Activated CD4-positive, alpha-beta T cell treated with anti-CD3 and anti-CD28 coated beads, Interleukin-2, amount 50 U/mL, for 24 hours (primary cell): Measurements from ENCODE around the gene TEAD3.

ENCODE experiments used
- DNase-seq, 2 donors: peaks; one replicate each; pipeline ENCODE4 v3.0.0-alpha.2; 2020; ENCODE audit warnings: low read depth in 1 of 2, low spot score in 1 of 2

Gene TEAD3

DNA sequence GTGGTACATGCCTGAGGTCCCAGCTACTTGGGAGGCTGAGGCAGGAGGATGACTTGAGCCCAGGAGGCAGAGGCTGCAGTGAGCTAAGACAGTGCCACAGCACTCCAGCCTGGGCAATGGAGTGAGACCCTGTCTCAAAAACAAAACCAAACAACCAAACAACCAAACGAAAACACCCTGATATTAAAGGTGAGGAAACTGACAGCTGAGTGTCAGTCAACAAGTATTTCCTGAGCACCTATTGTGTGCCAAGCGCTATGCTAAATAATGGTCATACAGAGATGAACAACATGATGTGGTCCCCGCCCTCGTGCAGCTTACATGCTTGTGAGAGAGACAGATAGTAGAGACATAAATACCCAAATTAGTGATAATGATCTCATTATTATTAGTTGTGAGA lies 17.7 kb upstream of the TEAD3 start:
- no peak for DNase-seq

DNA sequence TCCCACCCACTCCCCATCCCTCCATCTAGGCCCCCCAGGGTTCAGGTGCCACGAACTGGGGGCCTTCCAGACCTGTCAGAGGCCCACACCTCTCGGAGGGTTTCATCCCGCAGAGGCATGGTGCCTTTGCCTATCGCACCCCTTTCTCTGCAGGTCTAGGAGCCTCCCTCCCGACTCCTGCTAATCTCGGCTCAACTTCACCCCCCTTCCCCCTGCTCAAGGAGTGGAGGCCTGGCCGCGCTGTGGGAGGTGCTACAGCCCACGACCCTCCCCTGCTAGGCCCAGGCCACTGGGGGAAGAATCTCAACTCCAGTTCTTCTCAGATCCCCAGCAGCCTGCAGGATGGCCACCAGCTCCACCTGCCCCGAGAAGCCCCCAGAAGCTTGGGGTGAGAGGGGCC lies 15.9 kb upstream of the TEAD3 start, which contains the start of gene TULP1:
TULP1 (minus strand) TSS at position 157 of the 400 bp plus-strand sequence; CDS start at position 119, 38 bp downstream.
- DNase-seq: no peak

DNA sequence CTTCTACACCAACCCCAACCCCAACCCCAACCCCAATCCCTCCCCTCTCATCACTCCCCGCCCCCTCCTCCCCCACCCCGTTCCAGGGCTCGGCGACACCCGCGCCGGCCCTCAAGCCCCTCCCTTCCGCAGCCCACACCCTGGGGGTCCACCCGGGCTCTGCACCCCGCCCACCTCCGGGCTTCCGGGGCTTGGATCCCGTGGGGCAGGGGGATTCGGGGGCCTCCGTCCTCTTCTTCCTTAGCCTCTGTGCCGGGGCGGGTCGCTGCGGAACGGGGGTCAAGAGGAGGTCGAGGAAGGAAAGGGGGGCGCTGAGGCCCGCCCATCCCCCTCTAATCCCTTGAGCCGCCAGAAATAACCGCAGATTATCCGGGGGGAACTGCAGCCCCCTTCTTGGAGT lies 15.1 kb upstream of the TEAD3 start:
- no peak for DNase-seq

DNA sequence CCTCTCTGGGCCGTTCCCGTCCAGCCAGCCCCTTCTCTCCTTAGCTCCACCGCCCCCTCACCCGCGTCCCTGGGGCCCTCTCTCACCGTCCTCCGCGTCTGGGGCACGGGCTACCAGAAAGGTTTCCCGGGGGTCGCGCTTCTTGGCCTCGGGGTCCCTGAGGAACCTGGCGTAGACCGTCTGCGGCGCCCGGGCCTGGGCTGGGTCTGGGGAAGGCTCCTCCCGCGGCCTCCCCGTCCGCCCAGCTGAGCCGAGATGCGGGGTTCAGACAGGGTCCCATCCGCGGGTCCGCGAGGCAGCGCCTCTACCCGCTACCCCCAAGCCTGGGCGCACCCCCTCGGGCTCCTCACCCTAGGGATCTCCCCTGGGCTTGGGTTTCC lies 14.7 kb upstream of the TEAD3 start:
- no peak for DNase-seq

DNA sequence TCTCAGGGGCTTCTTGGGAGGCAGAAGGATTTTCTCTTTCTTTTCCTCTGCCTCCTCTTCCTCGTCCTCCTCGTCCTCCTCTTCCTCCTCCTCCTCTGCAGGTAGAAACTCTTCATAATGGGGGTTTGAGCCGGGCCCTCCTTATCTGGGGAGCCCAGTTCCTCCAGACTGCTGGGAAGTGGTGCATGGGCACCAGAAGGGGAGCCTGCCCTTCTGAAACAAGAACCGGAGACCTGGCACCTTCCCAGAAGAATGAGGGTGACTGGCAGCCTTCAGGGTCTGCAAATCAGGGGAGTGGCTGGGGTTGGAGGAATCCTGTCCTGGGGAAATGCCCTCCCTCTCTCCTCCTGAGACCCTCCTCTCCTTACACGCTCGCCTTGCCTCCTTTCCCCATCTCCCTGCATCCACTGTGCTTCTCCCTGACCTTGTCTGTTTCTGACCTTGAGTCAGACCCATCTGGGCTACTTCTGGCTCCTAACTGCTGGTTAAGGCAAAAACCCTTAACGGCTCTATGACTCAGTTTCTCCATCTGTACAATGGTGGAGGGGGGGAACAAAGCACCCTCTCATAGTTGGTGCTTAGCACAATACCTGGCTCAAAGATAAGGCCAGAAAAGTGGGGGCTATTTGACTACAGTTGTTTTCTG lies 14.2 kb upstream of the TEAD3 start:
- DNase-seq: no peak

DNA sequence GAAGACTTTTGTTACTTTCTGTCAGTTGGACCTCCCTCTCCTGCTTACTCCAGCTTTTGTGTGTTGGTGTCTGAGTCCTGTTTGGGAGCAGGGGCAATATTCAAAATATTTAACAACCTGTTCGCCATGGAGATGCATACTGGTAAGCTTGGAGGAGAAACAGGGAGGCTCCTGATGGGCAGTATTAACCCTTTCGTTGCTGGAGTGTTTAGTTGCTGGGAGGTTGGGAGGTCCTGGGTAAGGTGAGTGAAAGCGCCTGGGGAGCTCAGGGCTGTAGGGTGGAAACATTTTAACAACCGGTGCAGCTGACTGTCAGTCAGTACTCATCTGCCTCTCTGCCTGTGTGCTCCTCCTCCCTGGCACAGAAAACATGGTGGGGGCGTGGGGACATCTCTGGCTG lies 11.7 kb upstream of the TEAD3 start:
- DNase-seq: no peak

DNA sequence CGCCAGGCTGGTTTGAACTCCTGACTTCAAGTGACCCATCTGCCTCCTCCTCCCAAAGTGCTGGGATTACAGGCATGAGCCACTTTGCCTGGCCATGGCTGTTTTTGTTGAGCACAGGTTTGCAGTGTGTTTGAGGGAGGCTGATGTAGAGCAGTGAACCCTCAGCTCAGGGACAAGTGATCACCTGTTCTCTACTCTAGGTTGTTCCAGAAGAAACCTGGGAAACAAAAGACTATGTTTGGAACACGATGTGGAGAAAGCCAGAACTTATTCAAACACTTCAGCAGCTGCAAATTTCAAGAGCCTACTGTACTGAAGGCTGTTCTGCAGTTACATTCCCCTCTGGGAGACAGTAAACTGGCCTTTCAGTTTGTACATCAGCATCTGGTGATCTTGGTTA lies 11.1 kb upstream of the TEAD3 start:
- no peak for DNase-seq

DNA sequence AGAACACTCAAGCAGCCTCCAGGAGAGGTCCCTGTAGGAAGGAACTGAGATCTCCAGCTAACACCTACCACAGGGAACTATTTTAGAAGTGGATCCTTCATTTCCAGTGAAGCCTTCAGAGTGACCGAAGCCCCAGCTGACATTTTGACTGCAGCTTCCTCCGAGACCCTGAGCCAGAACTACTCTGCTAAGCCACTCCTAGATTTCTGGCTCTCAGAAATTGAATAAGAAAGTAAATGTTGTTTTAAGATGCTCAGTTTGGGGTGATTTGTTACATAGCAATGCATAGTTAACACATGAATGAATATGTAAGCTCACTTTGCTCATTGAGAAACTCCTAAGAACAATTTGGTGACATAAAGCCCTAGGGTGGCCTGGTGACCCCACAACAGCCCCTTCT lies 10.3 kb upstream of the TEAD3 start:
- no peak for DNase-seq

DNA sequence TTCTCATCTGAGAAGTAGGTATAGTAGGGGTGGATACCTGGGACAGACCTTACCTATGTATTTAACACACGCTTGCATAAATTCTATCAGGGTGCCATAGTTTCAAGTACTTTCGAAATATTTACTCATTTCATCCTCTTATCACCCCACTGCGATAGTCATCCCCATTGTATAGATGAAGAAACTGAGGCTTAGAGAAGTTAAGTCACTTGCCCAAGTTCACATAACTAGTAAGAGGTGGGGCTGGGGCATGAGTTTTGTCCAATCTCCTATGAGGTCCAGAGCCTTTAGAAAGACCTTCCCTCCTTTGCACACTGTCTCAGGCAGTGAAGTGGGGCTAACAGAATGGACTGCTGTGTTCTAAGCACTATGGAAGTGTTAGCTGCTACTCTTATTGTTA lies 9.7 kb upstream of the TEAD3 start:
- DNase-seq: no peak

DNA sequence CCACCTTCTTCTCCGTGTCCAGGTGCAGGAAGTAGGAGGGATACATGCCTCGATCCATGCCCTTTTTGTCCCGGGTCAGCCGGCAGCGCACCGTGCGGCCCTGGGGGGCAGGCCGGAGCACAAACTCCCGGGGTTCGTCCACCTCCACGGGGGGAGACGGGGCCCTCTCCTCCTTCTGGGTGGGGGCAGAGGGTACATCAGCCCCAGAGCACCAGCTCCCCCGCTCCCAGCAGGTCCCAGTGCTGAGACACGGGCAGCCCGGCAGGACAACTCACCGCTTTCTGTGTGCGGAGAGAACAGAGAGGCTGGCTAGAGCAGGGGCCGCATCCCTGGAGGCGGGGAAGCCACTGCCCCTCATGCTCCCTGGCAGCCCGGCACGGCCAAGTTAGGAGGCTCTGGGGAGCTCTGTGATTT lies 9.1 kb upstream of the TEAD3 start:
- no peak for DNase-seq

DNA sequence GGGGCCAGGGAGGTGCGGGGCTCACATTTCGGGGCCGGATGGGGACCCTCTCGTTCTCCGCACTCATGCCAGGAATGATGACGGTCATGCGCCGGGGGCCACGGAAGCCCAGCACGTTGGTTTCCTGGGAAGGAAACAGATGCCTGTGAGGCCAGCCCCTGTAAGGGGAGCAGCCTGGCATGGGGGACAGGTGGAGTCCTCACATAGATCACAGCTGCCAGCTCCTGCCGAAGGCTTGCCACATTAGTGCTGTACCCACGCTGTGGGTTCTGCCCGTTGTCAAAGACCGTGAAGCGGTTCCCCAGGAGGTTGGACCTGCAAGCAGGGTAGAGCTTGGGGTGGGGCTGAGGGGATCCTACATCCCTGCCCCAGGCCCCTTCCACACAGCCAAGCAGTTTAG lies 6.7 kb upstream of the TEAD3 start:
- DNase-seq: no peak

DNA sequence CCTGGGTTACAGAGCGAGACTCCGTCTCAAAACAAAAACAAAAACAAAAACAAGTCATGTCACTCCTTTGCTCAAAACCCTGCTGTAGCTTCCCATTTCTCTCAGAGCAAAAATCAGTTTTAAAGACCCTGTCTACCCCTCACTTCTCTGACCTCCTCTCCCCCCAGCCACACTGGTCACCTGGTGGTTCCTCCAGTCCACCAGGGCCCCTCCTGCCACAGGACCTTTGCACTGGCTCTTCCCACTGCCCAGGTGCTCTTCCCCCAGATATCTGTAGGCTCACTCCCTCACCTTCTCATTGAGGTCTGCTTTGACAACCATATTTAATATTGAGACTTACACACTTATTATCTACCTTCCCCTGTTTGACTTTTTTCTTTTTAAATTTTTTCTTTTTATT lies 4.9 kb upstream of the TEAD3 start:
- DNase-seq: no peak

DNA sequence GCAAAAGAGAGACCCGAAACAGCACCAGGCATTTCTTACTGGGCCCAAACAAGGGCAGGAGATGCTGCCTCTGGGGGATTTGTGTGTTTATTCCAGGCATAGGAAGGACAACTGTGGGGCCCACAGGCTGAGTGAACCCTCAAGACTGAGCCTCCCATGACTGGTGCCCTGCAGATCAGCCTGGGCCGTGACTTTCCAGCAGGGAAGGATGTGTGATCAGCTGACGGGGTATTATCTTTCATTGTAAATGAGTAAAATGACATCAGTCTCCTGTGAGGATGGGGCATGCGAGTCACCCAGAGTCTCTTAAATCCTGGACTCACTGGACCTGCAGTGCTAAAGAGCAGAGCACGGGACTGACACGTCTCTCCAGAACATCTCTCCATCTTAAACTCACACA lies 3.9 kb upstream of the TEAD3 start:
- DNase-seq: no peak

DNA sequence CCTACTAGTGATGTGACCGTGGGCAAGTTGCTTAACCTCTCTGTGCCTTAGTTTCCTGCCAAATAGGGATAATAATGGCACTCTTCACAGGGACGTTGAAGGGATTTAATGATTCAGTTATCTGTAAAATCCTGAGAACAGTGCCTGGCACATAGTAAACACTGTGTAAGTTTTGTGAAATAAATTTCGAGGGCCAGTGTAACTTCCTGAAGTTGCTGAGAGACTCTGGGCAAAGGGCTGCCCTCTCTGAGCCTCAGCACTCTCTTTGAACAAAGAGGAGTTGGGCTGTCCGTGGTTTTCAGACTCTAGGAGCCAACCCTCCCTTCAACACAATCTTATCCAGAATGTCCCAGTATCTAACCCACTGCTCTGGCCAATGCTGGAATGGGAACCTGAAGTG lies 2.5 kb upstream of the TEAD3 start:
- DNase-seq: no peak

DNA sequence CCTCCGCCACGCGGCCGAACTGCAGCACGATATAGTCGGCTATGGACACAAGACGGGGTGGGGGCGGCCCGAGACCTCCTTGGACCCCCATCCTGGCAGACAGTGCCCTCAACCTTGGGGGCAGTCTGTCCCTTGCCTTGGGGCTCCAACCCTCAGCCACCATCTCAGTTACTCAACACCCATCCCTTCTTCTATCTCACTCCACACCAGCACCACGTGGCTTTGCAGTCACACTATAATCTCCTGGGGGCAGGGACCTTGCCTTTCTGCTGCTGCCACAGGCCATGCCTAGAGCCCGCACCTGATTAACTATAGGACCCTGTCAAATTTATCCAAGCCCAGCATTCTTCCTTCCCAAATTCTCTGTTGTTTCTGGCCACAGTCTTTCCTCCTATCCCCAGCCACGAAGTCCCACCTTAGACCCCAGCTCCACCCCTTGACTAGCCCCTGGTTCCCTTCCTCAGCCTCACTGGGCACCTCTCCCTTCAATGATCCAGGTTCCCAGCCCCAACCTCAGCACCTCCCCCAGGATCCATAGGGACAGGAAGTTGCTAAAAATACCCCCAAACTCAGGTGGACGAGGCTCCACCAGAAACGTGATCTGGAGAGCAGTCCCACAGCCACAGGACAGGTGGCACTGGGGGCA lies 1.7 kb upstream of the TEAD3 start:
- DNase-seq: no peak

DNA sequence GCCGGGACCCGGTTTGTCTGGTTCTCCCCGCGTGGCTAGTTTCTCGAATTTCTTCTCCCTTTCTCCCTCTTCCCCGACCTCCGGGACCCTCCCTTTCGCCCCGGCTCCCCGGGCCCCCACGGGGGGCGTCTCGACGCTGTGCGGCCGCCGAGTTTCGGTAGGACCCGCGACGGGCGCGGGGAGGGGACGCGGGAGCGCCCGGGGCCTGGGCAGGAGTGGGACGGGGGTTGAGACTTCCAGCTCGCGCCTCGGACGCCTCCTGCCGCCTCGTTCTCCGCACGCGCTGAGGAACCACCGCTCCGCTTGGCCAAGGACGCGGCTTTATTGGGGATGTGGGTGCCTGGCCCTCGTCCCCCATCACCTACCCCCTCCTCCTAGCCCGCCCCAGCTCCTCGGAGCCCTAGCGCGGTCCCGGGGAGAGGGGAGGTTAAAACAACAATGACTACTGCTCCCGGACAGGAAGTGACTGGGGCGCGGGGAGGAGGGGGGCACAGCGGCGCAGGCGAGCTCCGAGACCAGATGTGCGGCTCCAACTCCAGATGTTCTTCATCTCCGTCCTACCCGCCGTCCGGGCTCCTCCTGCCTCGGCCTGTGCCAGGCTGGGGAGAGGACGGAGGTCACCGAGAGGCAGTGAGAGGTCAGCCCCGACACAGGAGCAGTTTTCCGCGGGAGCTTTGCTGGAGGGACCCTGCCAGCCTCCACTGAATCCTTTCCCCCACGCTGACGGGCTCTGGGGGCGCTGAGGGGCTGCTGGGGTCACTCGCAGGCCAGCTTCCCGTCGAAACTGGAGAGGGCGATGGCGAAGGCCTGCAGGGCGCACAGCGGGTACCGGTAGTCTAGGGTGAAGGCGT lies 917 bp upstream of the TEAD3 start:
- DNase-seq: peak in 1 of 2 donors; percentile 27

DNA sequence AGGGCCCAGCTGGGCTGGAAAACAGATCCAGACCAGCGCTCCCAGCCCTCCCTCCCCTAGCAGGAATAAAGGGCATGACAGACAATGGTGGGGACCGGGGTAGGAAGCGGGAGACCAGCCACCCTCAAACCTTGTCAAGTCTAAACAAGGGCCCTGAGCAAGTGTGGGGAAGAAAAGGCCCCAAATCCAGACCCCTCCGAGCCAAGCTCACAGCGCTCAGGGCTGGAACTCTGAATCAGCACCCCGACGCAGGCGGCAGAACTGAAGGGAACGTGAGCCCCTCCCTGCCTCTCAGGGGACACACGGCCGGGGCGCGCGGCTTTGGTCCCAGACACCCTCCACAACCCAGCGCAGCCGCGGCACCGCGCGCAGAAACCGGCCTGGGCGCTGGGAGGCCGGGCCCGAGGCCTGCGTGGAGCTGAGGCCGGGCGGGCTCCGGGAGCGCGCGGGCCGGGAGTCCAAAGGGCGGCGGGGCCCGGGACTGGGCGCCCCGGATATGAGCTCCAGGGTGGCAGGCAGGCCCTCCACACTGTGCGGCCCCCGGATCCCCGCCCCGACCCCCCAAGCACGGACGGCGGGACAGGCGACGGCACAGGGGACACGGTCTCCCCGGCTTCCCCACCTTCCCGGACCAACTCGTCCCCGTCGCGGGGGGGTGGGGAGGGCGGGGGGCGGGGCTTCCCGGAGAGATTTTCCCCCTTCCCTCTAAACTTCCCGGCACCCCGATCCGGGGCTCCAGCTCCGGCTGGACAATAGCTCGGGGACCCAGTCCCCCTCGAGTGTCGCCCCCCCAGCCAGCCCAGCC lies 641 bp downstream of the TEAD3 start:
- DNase-seq: no peak

DNA sequence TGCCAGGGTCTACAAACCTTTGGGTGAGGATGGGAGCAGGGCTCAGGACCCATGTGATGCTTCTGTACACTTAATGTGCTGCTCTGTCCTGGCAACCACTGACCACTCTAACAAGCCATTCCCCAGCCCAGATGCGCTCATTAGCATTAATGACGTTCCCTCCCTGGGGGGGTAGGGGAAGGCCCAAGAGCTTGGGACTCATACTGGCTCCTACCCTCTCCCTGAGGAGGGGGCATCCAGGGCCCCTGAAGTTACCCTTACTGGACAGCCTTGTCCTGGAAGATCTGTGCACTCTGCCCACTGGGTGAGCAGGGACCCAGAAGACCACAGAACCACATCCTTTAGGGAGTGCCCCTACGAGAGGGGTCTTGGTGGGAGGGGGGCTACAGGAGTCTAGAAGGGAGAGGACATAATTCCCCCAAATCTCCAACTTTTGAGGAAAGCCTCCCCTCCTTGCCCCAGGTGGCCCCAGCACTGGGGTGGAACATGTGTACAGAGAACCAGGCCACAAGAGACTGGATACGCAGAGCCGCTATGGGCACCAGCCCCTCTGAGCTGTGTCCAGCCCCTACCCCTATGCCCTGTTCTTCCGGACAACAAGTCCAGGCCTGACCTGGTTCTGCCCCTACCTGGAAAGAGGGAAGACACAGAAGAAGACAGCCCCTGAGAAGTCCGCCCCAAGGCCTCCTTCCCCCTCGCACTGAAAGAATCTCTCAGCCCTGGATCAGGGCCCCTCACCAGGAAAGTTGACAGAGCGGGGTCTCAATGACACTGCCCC lies 1.4 kb downstream of the TEAD3 start:
- DNase-seq: no peak

DNA sequence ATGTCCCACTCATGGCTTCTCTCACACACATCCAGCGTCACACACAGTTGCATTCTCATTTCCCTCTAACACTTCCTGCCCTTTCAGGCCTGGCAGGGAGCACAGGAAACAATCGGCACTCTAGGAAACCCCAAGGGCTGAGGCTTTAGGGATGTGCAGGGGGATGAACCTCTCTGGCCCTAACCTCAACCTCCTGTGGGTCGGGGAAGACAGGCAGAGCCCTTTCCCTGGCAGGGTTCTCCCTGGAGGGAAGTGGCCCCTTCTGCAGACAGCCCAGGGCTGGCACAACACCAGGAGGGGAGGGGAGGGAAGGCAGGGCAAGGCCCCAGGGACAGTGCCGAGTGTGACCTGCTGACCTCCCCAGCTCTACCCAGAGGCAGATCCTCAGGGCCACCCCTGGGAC lies 2.7 kb downstream of the TEAD3 start:
- no peak for DNase-seq

DNA sequence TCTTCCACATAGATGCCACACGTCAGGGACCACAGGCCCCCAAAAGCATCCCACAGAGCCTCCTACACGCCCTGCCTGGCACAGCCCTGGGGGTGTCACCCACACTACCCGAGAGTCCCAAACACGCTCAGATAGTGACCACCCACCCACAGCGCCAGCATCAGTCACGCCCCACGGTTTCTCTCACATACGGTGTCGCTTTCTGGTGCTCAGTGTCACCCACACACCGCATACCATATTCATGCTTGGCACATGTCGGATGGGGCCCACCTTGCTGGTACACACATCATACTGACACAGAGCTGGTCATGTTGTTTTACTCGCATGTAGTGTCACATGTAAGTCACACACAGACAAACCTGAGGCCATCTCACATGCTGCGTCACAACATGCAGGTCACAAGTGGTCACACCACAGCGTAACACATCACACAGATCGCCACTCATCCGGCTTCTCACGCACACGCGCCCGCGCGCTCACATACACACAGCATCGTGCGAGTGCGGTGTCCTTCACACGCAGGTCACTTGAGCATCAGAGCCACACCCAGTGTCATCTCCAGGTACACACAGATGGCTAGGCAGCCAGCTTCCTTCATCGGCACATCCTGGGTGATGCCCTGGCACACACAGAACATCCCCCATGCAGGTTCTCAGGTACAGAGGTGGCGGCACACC lies 3.4 kb downstream of the TEAD3 start:
- no peak for DNase-seq
